BE2C (cell line): Measurements from ENCODE around the gene CYB5R4.

Experiments
- DNase-seq: peaks from one replicate; pipeline ENCODE4 v3.0.0-alpha.2; 2020
- H3K27me3 ChIP-seq: fragments of 250-450 bp; sonication (Bioruptor Pico); 2 replicates; pipeline ENCODE4 v1.5.1; 2020; ENCODE audit warnings: mild to moderate bottlenecking
- H3K36me3 ChIP-seq: fragments of 250-450 bp; sonication (Bioruptor Pico); 2 replicates; pipeline ENCODE4 v1.5.1; 2020; ENCODE audit warnings: mild to moderate bottlenecking
- H3K4me1 ChIP-seq: fragments of 250-450 bp; sonication (Bioruptor Pico); 2 replicates; pipeline ENCODE4 v1.5.1; 2020
- H3K4me3 ChIP-seq: 2 replicates; pipeline ENCODE4 v1.5.1; 2011; ENCODE audit warnings: low read depth, low read length
- H3K9me3 ChIP-seq: fragments of 250-450 bp; sonication (Bioruptor Pico); 2 replicates; pipeline ENCODE4 v1.5.1; 2020
- CTCF ChIP-seq: IDR thresholded peaks from 2 replicates; pipeline ENCODE4 v1.5.1; 2012; ENCODE audit warnings: mild to moderate bottlenecking, low read depth, low read length

The CYB5R4 gene

GRCh38 chr6:83878902-83879644 lies 19.6 kb downstream of the CYB5R4 start:
- Histone ChIP-seq H3K4me1 (no peaks in the 10 kb centered on the region), H3K9me3 (no peaks in the 10 kb centered on the region), H3K4me3 (no peak overlapping the region), H3K27me3 (no peaks in the 10 kb centered on the region), H3K36me3 (no peaks in the 10 kb centered on the region)
- no peak for DNase-seq
- no peak for TF ChIP-seq CTCF

- TF ChIP-seq CTCF: no peak
- no peak overlapping the region for H3K4me3 ChIP-seq
- DNase-seq: no peak
- no peaks in the 10 kb centered on the region for H3K9me3 ChIP-seq
- H3K36me3 ChIP-seq: no peaks in the 10 kb centered on the region
- H3K4me1 ChIP-seq: no peaks in the 10 kb centered on the region
- H3K27me3 ChIP-seq: no peaks in the 10 kb centered on the region
Observed at GRCh38 chr6:83879746-83880145, 20.3 kb downstream of the CYB5R4 start.

DNA sequence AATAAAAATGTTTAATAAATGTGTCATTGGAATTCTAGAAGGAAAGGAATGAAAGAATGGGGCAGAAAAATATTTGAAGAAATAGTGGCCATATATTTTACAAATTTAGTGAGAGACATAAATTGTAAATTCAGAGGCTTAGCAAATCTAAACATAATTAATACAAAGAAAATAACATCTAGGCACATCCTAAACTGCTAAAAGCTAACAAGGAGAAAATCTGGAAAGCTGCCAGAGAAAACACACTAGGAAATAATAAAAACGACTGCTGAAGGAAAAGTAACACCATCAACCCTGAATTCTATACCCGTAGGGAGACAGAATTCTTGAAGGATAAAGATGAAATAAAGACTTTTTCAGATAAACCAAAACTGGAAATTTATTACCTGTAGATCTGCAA lies 23.8 kb downstream of the CYB5R4 start:
- no peaks in the 10 kb centered on the region for H3K27me3 ChIP-seq
- TF ChIP-seq CTCF: no peak
- no peaks in the 10 kb centered on the region for H3K4me1 ChIP-seq
- no peak for DNase-seq
- no peaks in the 10 kb centered on the region for H3K9me3 ChIP-seq
- no peak overlapping the region for H3K4me3 ChIP-seq
- H3K36me3 ChIP-seq: no peaks in the 10 kb centered on the region

GRCh38 chr6:83884523-83884922 lies 25.0 kb downstream of the CYB5R4 start:
- Histone ChIP-seq H3K27me3 (no peaks in the 10 kb centered on the region), H3K4me1 (no peaks in the 10 kb centered on the region), H3K4me3 (no peak overlapping the region), H3K36me3 (no peaks in the 10 kb centered on the region), H3K9me3 (no peaks in the 10 kb centered on the region)
- DNase-seq: no peak
- peak; percentile 59 for TF ChIP-seq CTCF

- no peaks in the 10 kb centered on the region for H3K27me3 ChIP-seq
Observed at GRCh38 chr6:83885984-83886383, 26.5 kb downstream of the CYB5R4 start.

More at GRCh38 chr6:83885984-83886383, 26.5 kb downstream of the CYB5R4 start:
- Histone ChIP-seq H3K9me3 (no peaks in the 10 kb centered on the region), H3K36me3 (no peaks in the 10 kb centered on the region), H3K4me1 (no peaks in the 10 kb centered on the region), H3K4me3 (no peak overlapping the region)
- no peak for TF ChIP-seq CTCF
- no peak for DNase-seq
